Stimulated activated CD4-positive, alpha-beta T cell treated with anti-CD3 and anti-CD28 coated beads, Interleukin-4, amount 100 ng/mL, for 48 hours (primary cell): ENCODE data around the gene POU6F2.

Source experiments
- DNase-seq, 2 donors: peaks; one replicate each; pipeline ENCODE4 v3.0.0-alpha.2; 2020; ENCODE audit warnings: low read depth in 2 of 2

Gene POU6F2

DNA sequence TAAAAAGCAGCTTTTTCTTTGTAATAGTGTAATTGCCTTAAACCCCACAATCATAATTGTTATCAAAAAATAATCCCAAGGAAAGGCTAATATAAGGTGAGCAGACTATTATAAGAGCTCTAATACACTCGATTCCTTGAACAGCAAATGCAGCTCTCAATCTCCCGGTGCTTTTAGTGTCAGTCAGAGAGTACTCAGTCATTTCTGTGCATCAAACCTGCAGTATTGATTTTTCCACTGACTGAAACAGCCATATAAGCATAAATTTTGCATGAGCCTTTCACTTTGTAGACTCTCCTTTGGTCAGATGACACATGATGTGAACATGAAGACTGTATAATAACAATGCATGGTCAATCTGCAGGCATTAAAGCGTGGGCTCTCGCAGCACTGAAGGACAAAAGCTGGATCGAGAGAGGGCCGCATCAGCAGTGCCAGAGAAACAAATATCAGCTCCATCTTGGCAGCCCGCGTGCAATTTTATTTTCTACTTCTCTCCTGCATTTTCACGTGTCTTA is 272.0 kb downstream of the POU6F2 start:
- no peak for DNase-seq

DNA sequence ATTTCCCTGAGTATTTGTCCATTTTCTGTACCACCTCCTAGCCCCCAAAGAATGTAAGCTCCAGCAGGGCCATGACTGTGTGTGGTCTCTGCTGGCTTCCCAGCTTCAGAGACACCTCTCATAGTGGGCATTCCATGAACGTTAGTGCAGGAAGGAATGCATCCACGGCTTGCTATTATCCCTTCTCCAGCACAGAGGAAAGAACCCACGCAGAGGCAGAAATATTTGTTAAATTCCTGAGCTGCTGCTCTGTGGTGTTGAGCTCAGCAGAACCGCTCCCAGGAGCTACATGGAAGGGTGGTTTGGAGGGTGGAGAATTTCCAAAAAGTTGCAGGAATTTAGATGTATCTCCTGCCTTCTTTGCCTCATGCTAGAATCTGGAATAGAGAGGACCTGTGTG is 275.2 kb downstream of the POU6F2 start:
- no peak for DNase-seq

DNA sequence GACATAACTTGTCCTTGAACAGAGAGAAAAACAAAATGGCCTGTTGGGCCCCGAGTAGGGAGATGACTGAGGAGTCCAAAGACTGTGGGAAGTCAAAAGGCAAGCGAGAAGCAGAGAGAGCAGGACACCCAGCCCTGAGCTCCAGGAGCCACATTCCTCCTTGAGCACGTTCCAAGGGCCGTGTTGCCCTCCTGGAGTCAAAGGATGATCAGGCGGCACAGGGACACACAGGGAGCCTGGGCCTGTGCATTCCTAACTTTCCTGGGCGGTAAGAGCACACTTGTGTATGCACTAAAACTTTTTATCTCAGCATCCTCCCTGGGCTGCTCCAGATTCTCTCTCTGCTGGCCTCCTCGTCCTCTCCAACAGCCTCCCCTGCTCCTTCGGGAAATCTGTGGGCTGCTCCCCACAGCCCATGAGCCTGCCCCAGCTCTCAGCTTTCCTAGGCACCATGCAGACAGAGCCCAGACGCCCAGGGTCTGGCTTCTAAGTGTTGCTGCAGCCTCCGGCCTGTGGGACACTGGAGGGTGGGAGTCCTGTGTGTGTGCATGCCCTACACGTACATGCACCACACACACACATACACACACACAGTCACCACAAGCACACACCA is 281.8 kb downstream of the POU6F2 start:
- no peak for DNase-seq

DNA sequence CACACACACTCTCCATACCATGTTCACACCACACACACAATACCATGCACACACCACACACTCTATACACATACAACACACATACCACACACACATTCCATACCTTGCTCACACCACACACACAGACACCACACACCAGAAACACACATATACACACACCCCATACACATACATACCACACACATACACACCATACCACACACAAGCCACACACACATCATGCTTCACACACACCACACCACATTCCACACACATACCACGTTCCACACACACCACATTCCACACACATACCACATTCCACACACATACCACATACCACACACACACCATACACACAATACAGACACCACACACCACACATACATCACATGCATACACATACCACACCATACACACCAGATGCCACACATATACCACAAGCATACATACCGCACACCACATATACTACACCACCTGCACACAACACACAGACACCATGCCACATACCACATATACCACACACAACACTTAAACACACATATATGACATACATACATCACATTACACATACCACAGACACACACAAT is 282.7 kb downstream of the POU6F2 start:
- no peak for DNase-seq

DNA sequence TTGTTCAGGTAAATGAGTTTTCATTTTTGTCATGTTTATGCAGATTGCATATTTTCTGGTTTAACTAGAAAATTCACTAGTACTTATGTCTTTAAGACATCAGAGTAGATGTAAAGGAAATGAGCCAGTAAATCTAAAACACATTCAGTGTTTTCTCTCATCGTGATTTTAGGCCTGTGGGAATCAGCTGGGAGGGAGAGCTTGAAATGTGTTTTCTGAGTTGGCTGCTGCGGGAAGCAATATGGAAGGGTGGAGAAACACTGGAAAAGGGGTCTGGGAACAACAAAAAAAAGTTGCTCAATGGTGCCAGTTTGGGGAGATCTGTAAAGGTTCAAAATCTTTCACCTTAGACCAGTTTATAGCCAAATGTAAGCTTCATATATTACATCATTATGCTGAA is 284.1 kb downstream of the POU6F2 start:
- DNase-seq, result no peak

DNA sequence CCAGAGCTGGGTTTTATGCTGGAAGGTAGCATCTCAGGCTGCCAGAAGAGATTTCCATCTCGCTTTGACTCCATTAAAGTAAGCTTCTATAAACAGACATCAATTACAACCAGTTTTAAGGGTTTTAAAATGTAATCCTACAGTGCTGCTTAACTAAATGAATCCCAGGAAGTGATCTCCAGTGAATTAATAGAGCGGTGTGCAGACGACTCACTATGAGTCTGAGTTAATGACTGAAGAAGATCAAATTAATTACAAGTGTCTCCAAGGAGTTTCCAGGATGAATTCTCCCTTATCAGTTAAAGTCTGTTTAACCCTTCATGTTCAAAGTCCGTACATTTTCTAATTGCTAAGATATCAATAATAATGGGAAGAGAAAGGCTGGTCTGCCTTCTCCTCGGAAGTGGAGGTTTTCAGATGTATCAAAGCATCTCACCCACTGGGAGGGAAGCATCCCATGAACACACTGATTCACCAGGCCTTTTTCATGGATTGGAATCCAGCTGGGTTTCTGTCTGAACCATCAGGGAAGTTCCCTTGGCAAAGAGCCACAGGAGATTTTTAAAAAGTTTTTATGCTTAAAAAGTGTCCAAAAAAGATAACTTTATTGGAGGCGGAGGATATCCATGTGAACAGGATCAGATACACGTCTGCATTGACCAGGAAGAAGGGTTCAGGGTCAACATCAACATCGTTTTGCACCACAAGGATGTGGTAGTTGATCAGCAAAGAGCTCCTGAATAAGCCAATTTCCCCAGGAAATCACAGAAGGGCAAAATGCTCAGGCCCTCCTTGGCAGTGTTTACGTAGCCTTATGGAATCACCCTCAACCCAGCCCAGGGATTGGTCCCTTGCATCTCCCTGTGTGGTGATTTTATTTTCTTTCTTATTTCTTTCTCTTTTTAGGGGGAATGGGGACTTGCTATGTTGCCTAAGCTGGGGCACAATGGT is 288.2 kb downstream of the POU6F2 start:
- DNase-seq, result no peak

DNA sequence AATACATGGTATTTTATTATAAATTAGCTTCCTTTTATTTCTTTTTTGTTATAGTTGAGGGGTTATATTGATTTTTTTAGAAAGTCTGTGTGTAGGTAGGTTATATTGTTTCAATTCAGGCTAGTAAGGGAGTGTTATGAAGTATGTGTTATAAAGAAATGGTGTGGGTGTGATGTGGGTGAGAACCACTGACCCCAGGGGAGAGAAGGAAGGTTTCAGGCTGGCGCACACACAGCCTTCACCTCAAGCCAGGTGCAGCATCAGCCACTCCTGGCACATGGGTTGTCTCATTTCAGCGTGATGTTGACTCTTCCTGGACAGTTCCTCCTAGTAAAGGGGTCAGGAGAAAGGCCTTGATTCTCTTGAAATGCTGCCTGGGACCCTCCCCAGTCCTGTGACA is 291.3 kb downstream of the POU6F2 start:
- no peak for DNase-seq

DNA sequence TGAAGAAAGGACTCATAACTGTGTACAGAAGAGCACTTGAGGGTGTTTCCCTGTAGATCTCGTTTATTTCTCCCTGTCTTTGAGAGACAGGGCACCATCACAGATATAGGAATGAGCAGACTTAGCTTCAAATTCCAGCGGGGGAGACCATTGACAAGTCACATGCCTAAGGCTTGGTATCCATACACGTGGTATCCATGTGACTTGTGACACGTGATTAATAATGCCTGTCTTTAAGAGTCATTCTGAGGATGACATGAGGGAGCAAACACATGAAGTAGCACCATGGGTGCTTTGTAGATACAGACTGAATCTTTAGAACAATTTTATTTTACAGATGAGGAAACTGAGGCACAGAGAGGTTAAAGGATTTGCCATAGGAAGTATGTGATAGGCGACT is 292.3 kb downstream of the POU6F2 start:
- no peak for DNase-seq

DNA sequence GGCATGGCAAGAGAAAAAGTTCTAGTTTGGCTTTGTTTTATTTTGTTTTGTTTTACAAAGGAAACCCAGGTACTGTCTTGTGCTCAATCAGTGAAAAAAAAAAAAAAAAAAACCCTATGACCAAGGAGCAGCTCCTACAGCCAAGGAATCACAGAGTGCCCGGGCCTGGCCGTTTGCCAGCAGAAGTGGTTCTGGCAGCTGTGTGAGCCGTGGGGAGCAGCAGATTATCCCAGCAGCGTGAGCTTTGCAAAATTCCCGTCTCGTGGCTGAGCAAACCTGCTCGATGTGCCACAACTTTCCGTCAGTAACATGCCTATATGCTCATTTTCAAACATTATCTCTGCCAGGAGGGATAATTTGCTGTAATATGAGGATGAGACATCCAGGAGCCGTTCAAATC is 293.7 kb downstream of the POU6F2 start:
- DNase-seq, result no peak

DNA sequence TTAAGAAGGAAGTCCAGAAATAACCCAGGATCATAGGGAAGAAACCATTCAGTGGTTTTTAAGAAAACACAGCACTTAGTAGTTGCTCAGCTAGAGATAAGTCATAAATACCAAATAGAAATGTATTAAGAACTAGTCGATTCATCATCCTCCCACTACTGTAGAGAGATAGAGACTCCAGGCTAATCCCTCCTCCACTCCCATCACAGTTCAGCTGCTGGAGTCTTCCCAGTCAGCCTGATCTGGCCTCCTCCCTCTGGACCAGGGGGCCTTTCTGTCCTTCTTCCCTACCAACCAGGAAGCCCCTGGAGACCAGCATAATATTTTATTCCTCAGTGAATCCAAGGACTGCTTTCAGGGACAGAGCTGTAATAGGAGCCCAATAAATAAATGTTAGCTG is 294.4 kb downstream of the POU6F2 start:
- no peak for DNase-seq

DNA sequence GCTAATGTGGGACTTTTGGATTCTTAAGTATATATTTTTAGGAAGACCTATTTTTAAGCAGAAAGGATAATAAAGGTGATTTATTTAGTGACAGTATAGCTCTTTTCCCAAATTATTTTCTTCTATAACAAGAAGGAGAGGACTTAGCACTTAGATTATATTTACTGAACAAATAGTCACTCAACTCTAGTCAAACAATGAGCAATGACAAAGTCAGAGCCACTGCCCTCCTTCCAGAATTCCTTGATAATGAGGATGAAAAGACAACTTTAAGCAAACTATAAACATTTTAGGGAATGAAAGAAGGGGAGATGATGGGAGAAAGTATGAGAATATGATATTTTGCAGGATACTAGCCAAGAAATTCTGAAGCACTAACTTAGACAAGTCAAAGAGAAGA is 295.0 kb downstream of the POU6F2 start:
- DNase-seq, result no peak

DNA sequence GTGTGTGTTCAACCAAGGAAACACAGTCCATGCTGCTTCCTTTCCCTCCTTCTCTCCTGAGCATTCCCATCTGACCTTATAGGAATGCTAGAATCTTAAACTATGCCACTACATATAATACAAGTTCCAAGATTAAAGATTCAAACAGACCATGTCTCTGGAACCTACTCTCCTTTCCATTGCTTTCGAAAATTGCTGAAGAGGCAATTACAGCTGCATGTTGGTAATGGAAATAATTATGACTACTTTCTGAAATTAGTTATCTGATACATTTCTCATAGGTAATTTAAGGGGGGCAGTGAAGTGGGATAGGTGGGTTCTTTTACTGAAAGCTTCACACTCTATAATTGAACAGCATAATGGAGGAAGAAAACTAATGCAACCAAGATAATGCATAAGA is 302.6 kb downstream of the POU6F2 start:
- DNase-seq, result no peak

DNA sequence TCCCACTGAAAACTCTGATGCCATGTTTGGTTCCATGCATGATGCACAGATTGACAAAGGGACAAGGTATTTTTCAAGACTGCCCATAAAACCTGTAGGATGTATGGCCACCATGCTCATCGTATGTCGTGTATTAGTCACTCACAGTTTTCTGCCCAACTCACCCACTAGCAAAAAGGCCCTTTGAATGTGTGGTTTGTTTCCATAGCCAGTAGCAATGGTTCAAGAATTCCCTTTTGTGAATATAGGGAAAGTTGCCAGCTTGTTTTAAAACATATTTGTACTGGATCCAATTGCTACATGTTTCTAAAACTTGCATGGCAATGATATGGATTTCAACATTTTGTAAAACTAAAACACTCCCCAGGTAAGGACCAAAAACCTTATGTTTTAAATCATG is 307.5 kb downstream of the POU6F2 start:
- DNase-seq, result no peak

DNA sequence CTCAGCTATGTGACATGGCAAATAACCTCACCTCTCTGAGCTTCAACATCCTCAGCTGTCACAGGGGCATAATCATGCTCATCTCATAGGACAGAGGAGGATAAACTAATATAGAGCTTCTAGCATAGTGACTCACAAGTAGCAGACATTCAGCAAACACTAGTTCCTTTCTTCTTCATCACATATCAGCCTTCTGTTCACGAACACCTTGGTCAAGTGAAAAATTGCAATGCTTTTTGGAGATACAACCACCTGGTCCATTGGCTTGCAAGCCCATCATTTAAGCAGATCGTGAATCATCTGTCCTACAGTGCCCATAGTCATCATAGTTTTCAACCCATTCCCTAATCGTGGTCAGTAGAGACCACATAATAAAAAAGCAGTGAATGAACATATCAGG is 310.6 kb downstream of the POU6F2 start:
- no peak for DNase-seq

DNA sequence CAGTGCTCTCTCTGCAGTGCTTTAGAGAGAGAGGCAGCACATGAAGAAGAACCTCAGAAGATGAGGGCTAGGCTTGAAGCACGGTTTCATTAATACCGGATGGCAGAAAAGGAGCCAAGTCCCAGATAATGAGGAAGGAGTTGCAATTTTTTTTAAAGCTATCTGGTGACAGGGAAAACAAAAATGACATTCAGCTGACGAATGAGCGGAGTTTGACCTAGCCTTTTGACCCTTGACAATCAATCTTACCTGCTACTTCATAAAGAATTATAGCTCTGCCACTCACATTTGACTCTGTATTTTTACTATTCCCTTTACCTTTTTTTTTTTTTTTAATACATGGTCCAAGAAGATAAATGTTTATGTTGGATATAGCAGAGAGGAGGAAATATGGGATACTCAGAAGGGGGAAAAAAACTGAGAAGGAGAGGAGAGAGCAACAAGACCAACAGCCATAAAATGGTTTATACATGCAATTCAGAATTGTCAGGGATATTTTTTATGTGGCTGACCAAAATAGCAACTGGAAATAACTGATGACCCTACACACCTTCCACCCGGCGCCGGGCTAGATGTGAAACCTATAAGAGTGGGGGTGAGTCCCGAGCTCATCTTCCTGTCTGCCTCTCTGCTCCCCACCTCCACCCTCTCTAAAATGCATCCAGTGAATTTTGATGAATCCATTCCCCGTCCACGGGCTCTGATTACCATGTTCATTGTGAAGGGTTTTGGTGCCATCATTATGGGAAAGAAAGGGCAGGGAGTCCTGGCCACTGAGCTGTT is 314.1 kb downstream of the POU6F2 start:
- no peak for DNase-seq

DNA sequence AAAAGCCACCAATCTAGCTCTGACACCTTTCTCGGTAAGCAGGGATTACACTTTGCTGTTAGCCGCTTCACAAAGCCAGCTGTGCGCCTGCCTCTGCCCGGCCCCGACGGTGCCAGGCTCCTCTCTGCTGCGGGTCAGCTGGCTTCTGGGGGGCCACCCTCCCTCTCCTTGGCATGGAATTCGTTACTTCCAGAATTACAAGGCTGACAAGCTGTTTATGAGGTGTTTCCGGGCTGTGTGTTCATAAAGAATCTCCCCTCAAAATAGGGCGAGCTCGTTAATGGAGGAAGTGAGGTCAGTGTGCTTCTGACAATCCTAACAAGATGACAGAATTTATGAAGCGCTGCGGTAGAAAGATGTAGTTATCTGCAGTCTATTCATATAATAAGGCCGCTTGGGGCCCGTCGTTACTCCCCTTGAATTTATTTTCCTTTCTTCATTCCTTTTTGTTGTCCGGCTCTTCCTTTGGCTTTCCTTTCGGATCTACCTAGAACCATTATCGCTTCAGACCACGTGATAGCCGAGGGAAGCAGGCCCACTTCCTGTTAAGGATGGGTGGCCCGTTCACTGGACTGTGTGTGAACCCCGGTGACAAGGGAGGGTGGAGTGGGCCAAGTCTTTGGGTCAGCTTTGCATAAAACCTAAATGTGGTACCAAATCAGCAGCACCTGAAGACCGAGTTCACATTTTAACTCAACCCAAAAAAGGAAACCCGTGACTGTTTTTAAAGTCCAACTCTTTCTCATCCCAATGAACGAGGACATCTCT is 315.5 kb downstream of the POU6F2 start:
- no peak for DNase-seq

DNA sequence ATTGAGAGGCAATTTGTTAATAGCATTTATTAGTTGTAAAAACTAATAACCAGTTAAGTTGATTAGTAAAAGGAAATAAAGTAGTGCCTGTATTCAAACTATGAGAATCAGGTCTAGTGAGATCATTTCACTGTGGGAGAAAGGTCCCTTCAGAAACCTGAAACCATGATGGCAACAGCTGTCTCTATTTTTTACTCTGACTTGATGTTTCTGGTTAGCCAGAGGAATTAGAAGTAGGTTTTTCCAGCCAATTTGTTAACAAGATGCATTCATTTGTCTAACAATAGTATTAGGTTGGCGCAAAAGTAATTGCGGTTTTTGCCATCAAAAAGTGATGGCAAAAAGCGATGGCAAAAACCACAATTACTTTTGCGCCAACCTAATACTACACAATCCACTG is 316.3 kb downstream of the POU6F2 start:
- DNase-seq, result no peak

DNA sequence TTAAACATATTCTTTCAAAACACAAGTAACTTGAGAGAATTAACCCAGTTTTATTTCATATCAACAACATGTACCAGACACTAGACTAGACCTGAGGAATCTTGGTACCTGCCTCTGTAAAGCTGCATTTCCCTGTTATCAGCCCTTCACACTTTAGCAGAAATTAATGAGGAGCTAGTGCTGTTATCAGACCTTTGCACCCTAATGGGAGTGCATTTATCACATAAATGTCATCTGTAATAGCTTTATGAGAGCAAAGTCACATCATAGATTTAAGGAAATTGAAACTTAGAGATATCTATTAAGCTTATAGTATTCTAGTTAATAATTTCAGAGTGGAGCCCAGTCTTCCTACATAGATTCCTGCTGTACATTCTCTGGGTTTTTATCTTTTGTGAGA is 318.1 kb downstream of the POU6F2 start:
- no peak for DNase-seq

DNA sequence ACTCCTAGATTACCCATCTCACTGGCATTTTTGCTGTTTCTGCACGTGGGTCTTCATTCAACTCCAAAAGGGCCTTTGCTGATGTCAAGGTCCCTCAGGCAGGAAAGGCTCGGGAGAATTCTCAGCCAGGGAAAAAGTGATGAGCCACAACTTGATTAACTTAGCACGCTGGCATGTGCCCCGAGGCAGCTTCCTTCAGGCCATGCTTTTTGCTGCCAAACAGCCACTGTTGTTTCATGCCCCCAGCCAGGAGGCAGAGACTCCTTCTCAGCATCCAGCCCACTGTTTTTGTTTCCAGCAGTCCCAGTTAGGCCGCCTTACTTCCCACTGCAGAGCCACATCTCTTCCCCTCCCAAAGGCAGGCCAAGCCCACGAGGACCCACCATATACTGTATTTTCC is 322.0 kb downstream of the POU6F2 start:
- no peak for DNase-seq

DNA sequence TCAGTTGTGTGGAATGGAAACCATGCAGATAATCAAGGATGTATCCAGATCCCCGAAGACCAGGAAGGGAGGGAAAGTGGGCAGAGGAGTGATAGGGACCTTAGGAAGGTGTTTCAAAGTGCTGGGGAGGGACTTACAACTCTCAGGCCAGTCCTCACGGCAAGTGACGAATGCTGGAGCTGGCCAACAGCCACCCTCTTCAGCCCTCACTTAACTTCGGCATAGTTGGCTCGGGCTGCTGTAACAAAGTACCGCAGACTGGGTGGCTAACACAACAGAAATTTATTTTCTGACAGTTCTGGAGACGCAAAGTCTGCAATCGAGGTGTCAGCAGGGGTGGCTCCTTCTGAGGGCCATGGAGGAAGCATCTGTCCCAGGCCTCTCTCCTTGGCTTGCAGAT is 322.6 kb downstream of the POU6F2 start:
- no peak for DNase-seq

DNA sequence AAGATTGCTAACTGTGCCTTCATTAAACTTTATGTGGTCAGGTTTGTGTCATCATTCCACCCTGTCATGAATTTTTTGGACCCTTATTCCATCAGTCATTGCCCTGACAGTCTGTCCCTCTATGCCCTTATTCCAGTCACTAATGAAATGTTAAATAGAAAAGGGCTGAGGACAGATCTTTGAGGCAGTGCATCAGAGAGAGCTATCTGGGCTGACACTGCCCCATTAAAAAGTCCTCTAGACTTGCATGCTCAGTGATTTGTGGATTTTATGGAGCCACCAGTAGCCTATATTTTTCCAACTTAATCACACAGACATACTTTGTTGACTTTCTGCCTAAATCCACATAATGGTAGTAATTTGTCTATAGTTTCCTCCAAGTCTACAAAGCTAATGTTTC is 323.8 kb downstream of the POU6F2 start:
- DNase-seq, result no peak
